GOT3 (cell line): Measurements from ENCODE around the gene KIF5B.

Experiments used
- DNase-seq: peaks from one replicate; lab custom pipeline; 2025; ENCODE audit warnings: mixed read lengths; lab: John Stamatoyannopoulos, UW

The KIF5B gene

GRCh38 chr10:31961277-31962074, 94.7 kb downstream of the KIF5B start:
- DNase-seq = no peak

GRCh38 chr10:31959461-31960173, 96.6 kb downstream of the KIF5B start:
- DNase-seq = no peak
